SK-N-SH treated with all-trans-retinoic acid at 6 μM for 48 hours (cell line): ENCODE data around the gene CST7.
"Not testable (repeated sequence)": the region's sequence is repeated elsewhere in the genome, so short reads cannot be mapped to it uniquely, and the experiment has no call there.

Experiments
- ATAC-seq: fragments of 200-7000 bp; cut with Tn5 transposase; 3 replicates; pipeline ENCODE4 v1.9.1; 2020; ENCODE audit warnings: mild to moderate bottlenecking, moderate library complexity
- ARNTL ChIP-seq: fragments of 450-650 bp; formaldehyde crosslinking; IDR thresholded peaks from 2 replicates; pipeline ENCODE4 v1.5.0; 2020; ENCODE audit warnings: low read depth, mild to moderate bottlenecking, moderate library complexity, borderline replicate concordance
- CSDC2 ChIP-seq: fragments of 250-450 bp; sonication (Bioruptor Pico); IDR thresholded peaks from 2 replicates; pipeline ENCODE4 v1.5.0; 2020; ENCODE audit warnings: mild to moderate bottlenecking, moderate library complexity
- ESRRG ChIP-seq: fragments of 250-450 bp; sonication (Bioruptor Pico); IDR thresholded peaks from 2 replicates; pipeline ENCODE4 v1.6.1; 2021; ENCODE audit warnings: mild to moderate bottlenecking
- GLIS3 ChIP-seq: fragments of 250-450 bp; sonication (Bioruptor Pico); IDR thresholded peaks from 2 replicates; pipeline ENCODE4 v1.5.0; 2020; ENCODE audit warnings: mild to moderate bottlenecking, moderate library complexity
- ISL1 ChIP-seq: fragments of 250-450 bp; sonication (Bioruptor Pico); IDR thresholded peaks from 2 replicates; pipeline ENCODE4 v2.1.2; 2022; ENCODE audit warnings: mild to moderate bottlenecking, moderate library complexity
- OSR1 ChIP-seq: fragments of 250-450 bp; sonication (Bioruptor Pico); IDR thresholded peaks from 2 replicates; pipeline ENCODE4 v1.8.0; 2022; ENCODE audit warnings: moderate library complexity, mild to moderate bottlenecking, inconsistent platforms
- PPARA ChIP-seq: fragments of 250-450 bp; sonication (Bioruptor Pico); IDR thresholded peaks from 2 replicates; pipeline ENCODE4 v1.5.0; 2020; ENCODE audit warnings: mild to moderate bottlenecking, borderline replicate concordance
- RARB ChIP-seq: fragments of 250-450 bp; sonication (Bioruptor Pico); IDR thresholded peaks from 2 replicates; pipeline ENCODE4 v1.8.0; 2021; ENCODE audit warnings: mild to moderate bottlenecking, moderate library complexity
- SNAI2 ChIP-seq: fragments of 250-450 bp; sonication (Bioruptor Pico); IDR thresholded peaks from 2 replicates; pipeline ENCODE4 v1.5.0; 2020; ENCODE audit warnings: mild to moderate bottlenecking, moderate library complexity
- TCF4 ChIP-seq: fragments of 250-450 bp; sonication (Bioruptor Pico); IDR thresholded peaks from 2 replicates; pipeline ENCODE4 v1.8.0; 2021; ENCODE audit warnings: mild to moderate bottlenecking, moderate library complexity, borderline replicate concordance
- TOX ChIP-seq: fragments of 250-450 bp; sonication (Bioruptor Pico); IDR thresholded peaks from 2 replicates; pipeline ENCODE4 v1.8.0; 2021; ENCODE audit warnings: mild to moderate bottlenecking, moderate library complexity, borderline replicate concordance
- ZC3H10 ChIP-seq: fragments of 250-450 bp; sonication (Bioruptor Pico); IDR thresholded peaks from 2 replicates; pipeline ENCODE4 v1.5.1; 2021; ENCODE audit warnings: mild to moderate bottlenecking, moderate library complexity
- ZFP3 ChIP-seq: fragments of 250-450 bp; sonication (Bioruptor Pico); IDR thresholded peaks from 2 replicates; pipeline ENCODE4 v1.5.0; 2020; ENCODE audit warnings: mild to moderate bottlenecking, moderate library complexity
- ZFP30 ChIP-seq: fragments of 450-650 bp; formaldehyde crosslinking; IDR thresholded peaks from 2 replicates; pipeline ENCODE4 v1.5.0; 2022; ENCODE audit warnings: mild to moderate bottlenecking, moderate library complexity
- ZNF565 ChIP-seq: fragments of 450-650 bp; formaldehyde crosslinking; conservative IDR thresholded peaks from 2 replicates; pipeline ENCODE4 v1.5.0; 2020; ENCODE audit warnings: low read depth, mild to moderate bottlenecking, moderate library complexity
- ZNF70 ChIP-seq: fragments of 450-650 bp; formaldehyde crosslinking; IDR thresholded peaks from 2 replicates; pipeline ENCODE4 v1.5.0; 2020; ENCODE audit warnings: mild to moderate bottlenecking, moderate library complexity
- ZNF8 ChIP-seq: fragments of 450-650 bp; formaldehyde crosslinking; IDR thresholded peaks from 2 replicates; pipeline ENCODE4 v1.5.0; 2020; ENCODE audit warnings: mild to moderate bottlenecking, moderate library complexity
- TF ChIP-seq, protein P1 (sequence below): fragments of 250-450 bp; sonication (Bioruptor Pico); IDR thresholded peaks from 2 replicates; pipeline ENCODE4 v1.8.0; 2020; ENCODE audit warnings: mild to moderate bottlenecking, moderate library complexity, borderline replicate concordance
- TF ChIP-seq, protein P2 (sequence below): fragments of 250-450 bp; sonication (Bioruptor Pico); IDR thresholded peaks from 2 replicates; pipeline ENCODE4 v1.5.1; 2021; ENCODE audit warnings: mild to moderate bottlenecking, moderate library complexity
- TF ChIP-seq, protein P3 (sequence below): fragments of 250-450 bp; sonication (Bioruptor Pico); IDR thresholded peaks from 2 replicates; pipeline ENCODE4 v1.5.0; 2020; ENCODE audit warnings: mild to moderate bottlenecking, moderate library complexity
- TF ChIP-seq, protein P4 (sequence below): fragments of 250-450 bp; sonication (Bioruptor Pico); IDR thresholded peaks from 2 replicates; pipeline ENCODE4 v1.8.0; 2021; ENCODE audit warnings: low read depth, mild to moderate bottlenecking, moderate library complexity, borderline replicate concordance

The CST7 gene

DNA sequence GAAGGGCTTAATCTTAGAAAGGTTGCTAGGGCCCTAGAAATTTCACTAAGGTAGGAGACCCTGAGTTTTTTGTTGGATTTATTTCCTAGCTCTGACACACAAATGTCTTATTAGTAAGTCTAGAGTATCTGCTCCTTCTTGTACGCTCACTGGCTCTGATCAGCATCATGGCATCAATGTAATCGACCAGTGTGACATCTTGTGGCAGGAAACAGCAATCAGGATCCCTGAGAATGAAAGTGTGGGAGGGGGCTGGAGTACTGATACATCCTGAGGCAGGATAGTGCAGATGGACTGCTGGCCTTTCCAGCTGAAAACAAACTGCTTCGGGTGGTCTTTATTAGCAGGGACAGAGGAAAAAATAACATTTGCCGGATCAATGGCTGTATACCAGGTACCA, 10.0 kb upstream of the CST7 start:
- no peak for TF ChIP-seq ARNTL (CRISPR knock-in tag)
- TF ChIP-seq SNAI2 (CRISPR knock-in tag), result no peak
- TF ChIP-seq, protein P1, sequence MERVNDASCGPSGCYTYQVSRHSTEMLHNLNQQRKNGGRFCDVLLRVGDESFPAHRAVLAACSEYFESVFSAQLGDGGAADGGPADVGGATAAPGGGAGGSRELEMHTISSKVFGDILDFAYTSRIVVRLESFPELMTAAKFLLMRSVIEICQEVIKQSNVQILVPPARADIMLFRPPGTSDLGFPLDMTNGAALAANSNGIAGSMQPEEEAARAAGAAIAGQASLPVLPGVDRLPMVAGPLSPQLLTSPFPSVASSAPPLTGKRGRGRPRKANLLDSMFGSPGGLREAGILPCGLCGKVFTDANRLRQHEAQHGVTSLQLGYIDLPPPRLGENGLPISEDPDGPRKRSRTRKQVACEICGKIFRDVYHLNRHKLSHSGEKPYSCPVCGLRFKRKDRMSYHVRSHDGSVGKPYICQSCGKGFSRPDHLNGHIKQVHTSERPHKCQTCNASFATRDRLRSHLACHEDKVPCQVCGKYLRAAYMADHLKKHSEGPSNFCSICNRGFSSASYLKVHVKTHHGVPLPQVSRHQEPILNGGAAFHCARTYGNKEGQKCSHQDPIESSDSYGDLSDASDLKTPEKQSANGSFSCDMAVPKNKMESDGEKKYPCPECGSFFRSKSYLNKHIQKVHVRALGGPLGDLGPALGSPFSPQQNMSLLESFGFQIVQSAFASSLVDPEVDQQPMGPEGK (CRISPR knock-in tag), result no peak
- no peak for TF ChIP-seq ZNF70 (CRISPR knock-in tag)
- TF ChIP-seq ZNF8 (CRISPR knock-in tag), result no peak
- TF ChIP-seq ISL1 (CRISPR knock-in tag), result no peak
- TF ChIP-seq, protein P2, sequence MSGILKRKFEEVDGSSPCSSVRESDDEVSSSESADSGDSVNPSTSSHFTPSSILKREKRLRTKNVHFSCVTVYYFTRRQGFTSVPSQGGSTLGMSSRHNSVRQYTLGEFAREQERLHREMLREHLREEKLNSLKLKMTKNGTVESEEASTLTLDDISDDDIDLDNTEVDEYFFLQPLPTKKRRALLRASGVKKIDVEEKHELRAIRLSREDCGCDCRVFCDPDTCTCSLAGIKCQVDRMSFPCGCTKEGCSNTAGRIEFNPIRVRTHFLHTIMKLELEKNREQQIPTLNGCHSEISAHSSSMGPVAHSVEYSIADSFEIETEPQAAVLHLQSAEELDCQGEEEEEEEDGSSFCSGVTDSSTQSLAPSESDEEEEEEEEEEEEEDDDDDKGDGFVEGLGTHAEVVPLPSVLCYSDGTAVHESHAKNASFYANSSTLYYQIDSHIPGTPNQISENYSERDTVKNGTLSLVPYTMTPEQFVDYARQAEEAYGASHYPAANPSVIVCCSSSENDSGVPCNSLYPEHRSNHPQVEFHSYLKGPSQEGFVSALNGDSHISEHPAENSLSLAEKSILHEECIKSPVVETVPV, result no peak
- TF ChIP-seq ZFP3 (CRISPR knock-in tag), result no peak
- TF ChIP-seq ZFP30 (CRISPR knock-in tag), result no peak
- TF ChIP-seq, protein P3, sequence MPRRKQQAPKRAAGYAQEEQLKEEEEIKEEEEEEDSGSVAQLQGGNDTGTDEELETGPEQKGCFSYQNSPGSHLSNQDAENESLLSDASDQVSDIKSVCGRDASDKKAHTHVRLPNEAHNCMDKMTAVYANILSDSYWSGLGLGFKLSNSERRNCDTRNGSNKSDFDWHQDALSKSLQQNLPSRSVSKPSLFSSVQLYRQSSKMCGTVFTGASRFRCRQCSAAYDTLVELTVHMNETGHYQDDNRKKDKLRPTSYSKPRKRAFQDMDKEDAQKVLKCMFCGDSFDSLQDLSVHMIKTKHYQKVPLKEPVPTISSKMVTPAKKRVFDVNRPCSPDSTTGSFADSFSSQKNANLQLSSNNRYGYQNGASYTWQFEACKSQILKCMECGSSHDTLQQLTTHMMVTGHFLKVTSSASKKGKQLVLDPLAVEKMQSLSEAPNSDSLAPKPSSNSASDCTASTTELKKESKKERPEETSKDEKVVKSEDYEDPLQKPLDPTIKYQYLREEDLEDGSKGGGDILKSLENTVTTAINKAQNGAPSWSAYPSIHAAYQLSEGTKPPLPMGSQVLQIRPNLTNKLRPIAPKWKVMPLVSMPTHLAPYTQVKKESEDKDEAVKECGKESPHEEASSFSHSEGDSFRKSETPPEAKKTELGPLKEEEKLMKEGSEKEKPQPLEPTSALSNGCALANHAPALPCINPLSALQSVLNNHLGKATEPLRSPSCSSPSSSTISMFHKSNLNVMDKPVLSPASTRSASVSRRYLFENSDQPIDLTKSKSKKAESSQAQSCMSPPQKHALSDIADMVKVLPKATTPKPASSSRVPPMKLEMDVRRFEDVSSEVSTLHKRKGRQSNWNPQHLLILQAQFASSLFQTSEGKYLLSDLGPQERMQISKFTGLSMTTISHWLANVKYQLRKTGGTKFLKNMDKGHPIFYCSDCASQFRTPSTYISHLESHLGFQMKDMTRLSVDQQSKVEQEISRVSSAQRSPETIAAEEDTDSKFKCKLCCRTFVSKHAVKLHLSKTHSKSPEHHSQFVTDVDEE (CRISPR knock-in tag), result no peak
- TF ChIP-seq, protein P4, sequence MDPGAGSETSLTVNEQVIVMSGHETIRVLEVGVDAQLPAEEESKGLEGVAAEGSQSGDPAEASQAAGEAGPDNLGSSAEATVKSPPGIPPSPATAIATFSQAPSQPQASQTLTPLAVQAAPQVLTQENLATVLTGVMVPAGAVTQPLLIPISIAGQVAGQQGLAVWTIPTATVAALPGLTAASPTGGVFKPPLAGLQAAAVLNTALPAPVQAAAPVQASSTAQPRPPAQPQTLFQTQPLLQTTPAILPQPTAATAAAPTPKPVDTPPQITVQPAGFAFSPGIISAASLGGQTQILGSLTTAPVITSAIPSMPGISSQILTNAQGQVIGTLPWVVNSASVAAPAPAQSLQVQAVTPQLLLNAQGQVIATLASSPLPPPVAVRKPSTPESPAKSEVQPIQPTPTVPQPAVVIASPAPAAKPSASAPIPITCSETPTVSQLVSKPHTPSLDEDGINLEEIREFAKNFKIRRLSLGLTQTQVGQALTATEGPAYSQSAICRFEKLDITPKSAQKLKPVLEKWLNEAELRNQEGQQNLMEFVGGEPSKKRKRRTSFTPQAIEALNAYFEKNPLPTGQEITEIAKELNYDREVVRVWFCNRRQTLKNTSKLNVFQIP, result no peak
- TF ChIP-seq PPARA (CRISPR knock-in tag), result no peak
- TF ChIP-seq OSR1 (CRISPR knock-in tag), result no peak
- TF ChIP-seq ESRRG (CRISPR knock-in tag), result no peak
- TF ChIP-seq GLIS3 (CRISPR knock-in tag), result no peak
- no peak for TF ChIP-seq CSDC2
- TF ChIP-seq, all 23 proteins: peak for 0
- ATAC-seq, result no peak

DNA sequence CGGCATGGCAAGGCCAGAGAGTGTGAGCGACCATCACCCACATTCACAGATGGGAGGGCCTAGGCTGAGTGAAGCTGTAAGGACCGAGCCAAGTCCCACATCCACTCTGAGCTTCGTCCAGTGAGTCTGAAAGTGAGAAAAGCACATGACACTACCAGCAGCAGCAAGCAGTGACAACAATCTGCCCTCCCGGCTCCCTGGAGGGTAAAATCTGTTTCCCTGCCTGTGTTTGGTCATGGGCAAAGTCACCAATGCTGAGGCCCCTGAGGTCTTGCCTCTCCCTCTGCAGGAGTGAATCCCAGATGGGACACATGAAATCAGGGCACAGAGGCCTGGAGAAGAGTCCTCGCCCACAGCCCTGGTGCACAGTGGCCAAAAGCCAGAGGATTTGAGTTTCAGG, 6.4 kb upstream of the CST7 start:
- no peak for TF ChIP-seq ZFP3 (CRISPR knock-in tag)
- no peak for TF ChIP-seq TOX
- no peak for TF ChIP-seq ZC3H10 (CRISPR knock-in tag)
- no peak for TF ChIP-seq ISL1 (CRISPR knock-in tag)
- no peak for TF ChIP-seq OSR1 (CRISPR knock-in tag)
- TF ChIP-seq TCF4 (CRISPR knock-in tag), result no peak
- no peak for TF ChIP-seq GLIS3 (CRISPR knock-in tag)
- TF ChIP-seq ZNF8 (CRISPR knock-in tag), result no peak
- TF ChIP-seq, all 23 proteins: peak for 0
- ATAC-seq, result no peak

DNA sequence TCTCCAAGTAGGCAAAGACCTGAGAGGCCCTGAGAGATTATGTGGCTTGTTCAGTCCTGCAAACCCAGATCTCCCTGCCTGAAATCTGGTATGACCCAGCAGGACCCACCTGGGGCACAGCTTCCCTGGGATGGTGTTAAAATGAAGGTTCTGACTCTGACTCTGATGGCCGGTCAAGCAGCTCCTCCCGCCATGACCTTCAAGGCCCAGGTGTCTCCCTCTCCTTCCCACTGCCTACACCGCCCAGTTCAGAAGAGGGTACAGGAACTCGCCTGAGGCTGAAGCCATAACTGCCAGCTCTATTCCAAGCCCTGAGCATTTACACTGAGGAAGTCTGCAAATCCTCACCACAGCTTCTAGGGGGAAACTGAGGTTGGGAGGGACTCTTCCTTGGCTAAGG, 5.9 kb upstream of the CST7 start:
- TF ChIP-seq ZNF8 (CRISPR knock-in tag) (no peak), ZFP3 (CRISPR knock-in tag) (no peak)
- no peak for ATAC-seq

DNA sequence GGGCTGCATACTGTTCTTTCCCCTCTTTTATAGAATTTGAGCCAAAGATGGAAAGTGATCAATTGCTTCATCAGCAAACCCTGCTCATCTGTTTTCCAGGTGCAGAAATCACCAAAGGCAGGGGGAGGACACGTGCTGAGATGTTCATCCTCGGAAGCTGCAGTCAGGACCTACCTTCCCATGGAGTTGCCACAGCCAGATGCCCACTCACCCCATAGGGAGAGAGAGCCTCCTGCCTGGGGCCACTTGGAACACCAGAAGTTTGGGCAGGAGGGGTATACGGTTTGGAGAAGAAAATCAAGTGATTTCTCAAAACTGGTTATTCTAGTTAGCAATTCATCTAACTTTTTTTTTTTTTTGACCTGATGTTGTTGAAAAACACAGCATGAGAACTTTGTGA, 5.3 kb upstream of the CST7 start:
- no peak for TF ChIP-seq ZFP3 (CRISPR knock-in tag)
- TF ChIP-seq ZNF565, result no peak
- TF ChIP-seq, protein P3 (CRISPR knock-in tag), result no peak
- TF ChIP-seq ARNTL (CRISPR knock-in tag), result no peak
- no peak for TF ChIP-seq PPARA (CRISPR knock-in tag)
- TF ChIP-seq TCF4 (CRISPR knock-in tag), result no peak
- TF ChIP-seq OSR1 (CRISPR knock-in tag), result no peak
- TF ChIP-seq TOX, result no peak
- TF ChIP-seq CSDC2, result no peak
- TF ChIP-seq RARB (CRISPR knock-in tag), result no peak
- TF ChIP-seq, protein P1 (CRISPR knock-in tag), result no peak
- TF ChIP-seq SNAI2 (CRISPR knock-in tag), result no peak
- no peak for ATAC-seq

DNA sequence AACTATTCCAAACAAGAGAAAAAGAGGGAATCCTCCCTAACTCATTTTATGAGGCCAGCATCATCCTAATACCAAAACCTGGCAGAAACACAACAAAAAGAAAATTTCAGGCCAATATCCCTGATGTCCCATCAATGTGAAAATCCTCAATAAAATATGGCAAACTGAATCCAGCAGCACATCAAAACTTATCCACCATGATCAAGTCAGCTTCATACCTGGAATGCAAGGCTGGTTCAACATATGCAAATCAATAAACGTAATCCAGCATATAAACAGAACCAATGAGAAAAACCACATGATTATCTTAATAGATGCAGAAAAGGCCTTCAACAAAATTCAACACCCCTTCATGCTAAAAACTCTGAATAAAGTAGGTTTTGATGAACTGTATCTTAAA, 2.7 kb upstream of the CST7 start:
- ATAC-seq, result not testable (repeated sequence)

DNA sequence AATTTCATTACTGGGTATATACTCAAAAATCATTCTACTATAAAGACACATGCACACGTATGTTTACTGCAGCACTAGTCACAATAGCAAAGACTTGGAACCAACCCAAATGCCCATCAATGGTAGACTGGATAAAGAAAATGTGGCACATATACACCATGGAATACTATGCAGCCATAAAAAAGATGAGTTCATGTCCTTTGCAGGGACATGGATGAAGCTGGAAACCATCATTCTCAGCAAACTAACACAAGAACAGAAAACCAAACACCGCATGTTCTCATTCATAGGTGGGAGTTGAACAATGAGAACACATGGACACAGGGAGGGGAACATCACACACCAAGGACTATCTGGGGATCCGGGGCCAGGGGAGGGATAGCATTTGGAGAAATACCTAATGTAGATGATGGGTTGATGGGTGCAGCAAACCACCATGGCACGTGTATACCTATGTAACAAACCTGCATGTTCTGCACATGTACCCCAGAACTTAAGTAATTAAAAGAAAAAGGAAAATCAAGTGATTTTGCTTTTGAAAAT, 602 bp upstream of the CST7 start:
- ATAC-seq, result not testable (repeated sequence)
